ENCODE data around the gene SNPH.

- TF ChIP-seq, protein P1, sequence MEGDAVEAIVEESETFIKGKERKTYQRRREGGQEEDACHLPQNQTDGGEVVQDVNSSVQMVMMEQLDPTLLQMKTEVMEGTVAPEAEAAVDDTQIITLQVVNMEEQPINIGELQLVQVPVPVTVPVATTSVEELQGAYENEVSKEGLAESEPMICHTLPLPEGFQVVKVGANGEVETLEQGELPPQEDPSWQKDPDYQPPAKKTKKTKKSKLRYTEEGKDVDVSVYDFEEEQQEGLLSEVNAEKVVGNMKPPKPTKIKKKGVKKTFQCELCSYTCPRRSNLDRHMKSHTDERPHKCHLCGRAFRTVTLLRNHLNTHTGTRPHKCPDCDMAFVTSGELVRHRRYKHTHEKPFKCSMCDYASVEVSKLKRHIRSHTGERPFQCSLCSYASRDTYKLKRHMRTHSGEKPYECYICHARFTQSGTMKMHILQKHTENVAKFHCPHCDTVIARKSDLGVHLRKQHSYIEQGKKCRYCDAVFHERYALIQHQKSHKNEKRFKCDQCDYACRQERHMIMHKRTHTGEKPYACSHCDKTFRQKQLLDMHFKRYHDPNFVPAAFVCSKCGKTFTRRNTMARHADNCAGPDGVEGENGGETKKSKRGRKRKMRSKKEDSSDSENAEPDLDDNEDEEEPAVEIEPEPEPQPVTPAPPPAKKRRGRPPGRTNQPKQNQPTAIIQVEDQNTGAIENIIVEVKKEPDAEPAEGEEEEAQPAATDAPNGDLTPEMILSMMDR (conservative IDR thresholded peaks at IDR 0.05; ENCODE audit: low read depth, low read length): no peak
- no peak for TF ChIP-seq EZH2 (IDR thresholded peaks at IDR 0.05; ENCODE audit: borderline replicate concordance, low read depth, low read length, poor library complexity, severe bottlenecking)
Measured at GRCh38 chr20:1272368-1273100, 6.4 kb downstream of the SNPH start.

All from A673 (cell line).